GM18511 (cell line): ENCODE data around the gene OR10G6.
"Not testable (repeated sequence)": the region's sequence is repeated elsewhere in the genome, so short reads cannot be mapped to it uniquely, and the experiment has no call there.

Experiments used
- ATAC-seq: cut with Tn5 transposase; IDR thresholded peaks from one replicate; pipeline ENCODE4 v1.9.1; 2021; ENCODE audit warnings: mild to moderate bottlenecking, moderate library complexity; ENCODE audit not compliant: unreplicated experiment

OR10G6 gene

GRCh38 chr11:123995119-123995518, at the start of gene OR10G6:
TSS of gene OR10G6 (minus strand) at chr11:123995161. CDS start at chr11:123995161, 0 bp downstream.
- no peak for ATAC-seq

GRCh38 chr11:124043420-124043819, 48.5 kb upstream of the OR10G6 start:
- no peak for ATAC-seq

- no peak for ATAC-seq
Measured at GRCh38 chr11:124041254-124041653, 46.3 kb upstream of the OR10G6 start, which contains the start of gene OR10G7. TSS of gene OR10G7 (minus strand) at chr11:124041325. CDS start at chr11:124039001, 2,324 bp downstream.

GRCh38 chr11:124039557-124039956, 44.6 kb upstream of the OR10G6 start:
- ATAC-seq, result no peak

- no peak for ATAC-seq
Measured at GRCh38 chr11:124036666-124037065, 41.7 kb upstream of the OR10G6 start.

- ATAC-seq, result no peak
Measured at GRCh38 chr11:124026498-124026897, 31.5 kb upstream of the OR10G6 start, which contains the start of gene OR10G8. TSS of gene OR10G8 (plus strand) at chr11:124026798. CDS start at chr11:124029623, 2,825 bp downstream.

- not testable (repeated sequence) for ATAC-seq
Measured at GRCh38 chr11:124015837-124016236, 20.9 kb upstream of the OR10G6 start.

- no peak for ATAC-seq
Measured at GRCh38 chr11:124012697-124013096, 17.7 kb upstream of the OR10G6 start, which contains the start of gene OR10G4. TSS of gene OR10G4 (plus strand) at chr11:124012997. CDS start at chr11:124015575, 2,578 bp downstream.

- ATAC-seq, result no peak
Measured at GRCh38 chr11:123979311-123979710, 15.7 kb downstream of the OR10G6 start.

- ATAC-seq, result no peak
Measured at GRCh38 chr11:123977731-123978347, 17.1 kb downstream of the OR10G6 start, which contains the start of gene OR10S1. TSS of gene OR10S1 (minus strand) at chr11:123977781. CDS start at chr11:123977664, 117 bp downstream.

GRCh38 chr11:123976770-123977560, 18.0 kb downstream of the OR10G6 start:
- no peak for ATAC-seq

- ATAC-seq, result no peak
Measured at GRCh38 chr11:123973816-123974215, 21.1 kb downstream of the OR10G6 start.

- no peak for ATAC-seq
Measured at GRCh38 chr11:123956752-123957151, 38.2 kb downstream of the OR10G6 start.

GRCh38 chr11:123945132-123945531, 49.8 kb downstream of the OR10G6 start:
- ATAC-seq, result no peak
